ENCODE measurements around the gene STYXL1. TPM values are rescaled to one million over a fixed set of nuclear protein-coding genes. Genes with fewer than 3 reads are reported as not detected.

The STYXL1 gene
- total RNA-seq, 2 donors from 2014 or later = 69.8 to 72.0 TPM

DNA sequence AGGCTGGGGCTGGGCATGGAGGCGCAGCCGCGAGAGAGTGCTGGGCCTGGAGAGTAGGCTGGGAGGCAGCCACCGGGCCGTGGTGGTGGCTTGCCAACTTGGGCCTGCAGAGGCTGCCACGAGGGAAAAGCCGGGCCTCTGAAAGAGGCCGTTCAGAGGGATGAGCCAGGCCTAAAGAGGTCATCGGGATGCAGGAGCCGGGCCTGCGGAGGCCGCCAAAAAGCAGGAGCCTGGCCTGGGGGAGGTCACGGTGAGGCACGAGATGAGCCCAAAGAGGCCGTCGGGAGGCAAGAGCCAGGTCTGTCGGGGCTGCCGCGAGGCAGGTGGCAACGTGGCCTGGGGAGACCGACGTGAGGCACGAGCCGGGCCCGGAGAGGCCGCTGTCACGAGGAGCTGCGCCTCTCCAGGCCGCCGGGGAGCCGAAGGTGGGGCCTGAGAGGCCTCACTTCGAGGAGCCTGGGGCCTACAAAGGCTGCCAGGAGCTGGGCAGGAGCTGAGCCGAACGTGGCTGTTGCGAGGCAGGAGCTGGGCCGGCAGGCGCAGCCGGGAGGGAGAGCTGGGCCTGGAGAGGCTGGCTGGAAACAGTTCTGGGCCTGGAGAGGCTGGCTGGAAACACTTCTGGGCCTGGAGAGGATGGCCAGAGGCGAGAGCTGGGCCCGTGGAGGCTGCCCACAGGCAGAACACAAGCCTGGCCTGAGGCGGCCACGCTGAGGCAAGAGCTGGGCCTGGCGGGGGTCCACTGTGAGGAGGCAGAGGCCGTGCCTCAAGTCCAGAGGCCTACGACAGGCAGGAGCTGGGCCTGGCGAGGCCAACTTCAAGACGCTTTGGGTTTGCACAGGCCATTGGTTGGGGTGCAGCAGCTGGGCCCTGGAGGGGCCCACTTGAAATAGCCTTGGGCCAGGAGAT is 24.7 kb upstream of the STYXL1 start:
- Mint-ChIP-seq H3K9me3 (peaks cover 2% of the 10 kb centered on the region), H3K36me3 (ENCODE audit: low read depth) (peaks cover 6% of the 10 kb centered on the region), H3K27ac (no peak overlapping the region), H3K4me3 (no peak overlapping the region), H3K27me3 (ENCODE audit: insufficient read depth) (no peaks in the 10 kb centered on the region), H3K4me1 (no peaks in the 10 kb centered on the region)
- TF ChIP-seq, protein P1, sequence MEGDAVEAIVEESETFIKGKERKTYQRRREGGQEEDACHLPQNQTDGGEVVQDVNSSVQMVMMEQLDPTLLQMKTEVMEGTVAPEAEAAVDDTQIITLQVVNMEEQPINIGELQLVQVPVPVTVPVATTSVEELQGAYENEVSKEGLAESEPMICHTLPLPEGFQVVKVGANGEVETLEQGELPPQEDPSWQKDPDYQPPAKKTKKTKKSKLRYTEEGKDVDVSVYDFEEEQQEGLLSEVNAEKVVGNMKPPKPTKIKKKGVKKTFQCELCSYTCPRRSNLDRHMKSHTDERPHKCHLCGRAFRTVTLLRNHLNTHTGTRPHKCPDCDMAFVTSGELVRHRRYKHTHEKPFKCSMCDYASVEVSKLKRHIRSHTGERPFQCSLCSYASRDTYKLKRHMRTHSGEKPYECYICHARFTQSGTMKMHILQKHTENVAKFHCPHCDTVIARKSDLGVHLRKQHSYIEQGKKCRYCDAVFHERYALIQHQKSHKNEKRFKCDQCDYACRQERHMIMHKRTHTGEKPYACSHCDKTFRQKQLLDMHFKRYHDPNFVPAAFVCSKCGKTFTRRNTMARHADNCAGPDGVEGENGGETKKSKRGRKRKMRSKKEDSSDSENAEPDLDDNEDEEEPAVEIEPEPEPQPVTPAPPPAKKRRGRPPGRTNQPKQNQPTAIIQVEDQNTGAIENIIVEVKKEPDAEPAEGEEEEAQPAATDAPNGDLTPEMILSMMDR (conservative IDR thresholded peaks at IDR 0.05) = no peak
- H3K36me3 ChIP-seq (ENCODE audit: control insufficient read depth, insufficient read depth, low read length) = no peaks in the 10 kb centered on the region
- H3K4me3 ChIP-seq (ENCODE audit: low read length) = no peak overlapping the region
- 93 to 94% methylated on average over 25 to 47 of the region's 47 CpGs for WGBS, 2 experiments (ENCODE audit: insufficient coverage in 1 of 2, insufficient read length in 1 of 2)
- no peaks in the 10 kb centered on the region for H3K4me1 ChIP-seq (ENCODE audit: control insufficient read depth, insufficient read depth, low read length)
- no peak for DNase-seq
- no peak overlapping the region for H3K27ac ChIP-seq (ENCODE audit: low read depth, low read length)
- no peaks in the 10 kb centered on the region for H3K9me3 ChIP-seq (ENCODE audit: control insufficient read depth, low read length)
- H3K27me3 ChIP-seq (ENCODE audit: control insufficient read depth, insufficient read depth, low read length, poor library complexity, severe bottlenecking) = no peaks in the 10 kb centered on the region
- no peak overlapping the region for H3K9ac ChIP-seq (ENCODE audit: extremely low read depth, low read length, poor library complexity, severe bottlenecking)

GRCh38 chr7:76071316-76072242 is 23.8 kb upstream of the STYXL1 start:
- no peaks in the 10 kb centered on the region for H3K4me1 ChIP-seq (ENCODE audit: control insufficient read depth, insufficient read depth, low read length)
- Mint-ChIP-seq H3K27me3 (ENCODE audit: insufficient read depth) (no peaks in the 10 kb centered on the region), H3K9me3 (peaks cover 2% of the 10 kb centered on the region), H3K4me3 (no peak overlapping the region), H3K36me3 (ENCODE audit: low read depth) (peaks cover 10% of the 10 kb centered on the region), H3K4me1 (no peaks in the 10 kb centered on the region), H3K27ac (no peak overlapping the region)
- TF ChIP-seq, protein P1 (conservative IDR thresholded peaks at IDR 0.05) = no peak
- peak; percentile 67 for DNase-seq
- peaks cover under 1% of the 10 kb centered on the region for H3K36me3 ChIP-seq (ENCODE audit: control insufficient read depth, insufficient read depth, low read length)
- no peak overlapping the region for H3K4me3 ChIP-seq (ENCODE audit: low read length)
- H3K27ac ChIP-seq (ENCODE audit: low read depth, low read length) = no peak overlapping the region
- H3K9me3 ChIP-seq (ENCODE audit: control insufficient read depth, low read length) = no peaks in the 10 kb centered on the region
- H3K27me3 ChIP-seq (ENCODE audit: control insufficient read depth, insufficient read depth, low read length, poor library complexity, severe bottlenecking) = no peaks in the 10 kb centered on the region
- no peak overlapping the region for H3K9ac ChIP-seq (ENCODE audit: extremely low read depth, low read length, poor library complexity, severe bottlenecking)
- WGBS, 2 experiments (ENCODE audit: insufficient coverage in 1 of 2, insufficient read length in 1 of 2) = 92% methylated on average over 22 to 47 of the region's 47 CpGs

GRCh38 chr7:76069238-76069638 is 21.4 kb upstream of the STYXL1 start:
- Mint-ChIP-seq H3K36me3 (ENCODE audit: low read depth) (peaks cover 31% of the 10 kb centered on the region), H3K4me1 (no peaks in the 10 kb centered on the region), H3K27me3 (ENCODE audit: insufficient read depth) (no peaks in the 10 kb centered on the region), H3K4me3 (no peak overlapping the region), H3K27ac (peak overlapping the region; percentile 44), H3K9me3 (no peaks in the 10 kb centered on the region)
- no peak overlapping the region for H3K4me3 ChIP-seq (ENCODE audit: low read length)
- peaks cover 23% of the 10 kb centered on the region for H3K36me3 ChIP-seq (ENCODE audit: control insufficient read depth, insufficient read depth, low read length)
- no peaks in the 10 kb centered on the region for H3K9me3 ChIP-seq (ENCODE audit: control insufficient read depth, low read length)
- peak; percentile 83 for DNase-seq
- no peaks in the 10 kb centered on the region for H3K4me1 ChIP-seq (ENCODE audit: control insufficient read depth, insufficient read depth, low read length)
- TF ChIP-seq, protein P1 (conservative IDR thresholded peaks at IDR 0.05) = peak; percentile 73
- H3K9ac ChIP-seq (ENCODE audit: extremely low read depth, low read length, poor library complexity, severe bottlenecking) = no peak overlapping the region
- WGBS, 2 experiments (ENCODE audit: insufficient coverage in 1 of 2, insufficient read length in 1 of 2) = 67 to 72% methylated on average over 3 to 8 of the region's 8 CpGs
- no peaks in the 10 kb centered on the region for H3K27me3 ChIP-seq (ENCODE audit: control insufficient read depth, insufficient read depth, low read length, poor library complexity, severe bottlenecking)
- no peak overlapping the region for H3K27ac ChIP-seq (ENCODE audit: low read depth, low read length)
